HepG2 (cell line): ENCODE results near the gene HES7. TPM values are rescaled to one million over a fixed set of nuclear protein-coding genes. Genes with fewer than 3 reads are reported as not detected.

Source experiments
- BRD4 ChIP-seq: sonication (generic); formaldehyde crosslinking; IDR thresholded peaks from 2 replicates; pipeline ENCODE4 v1.4.0; 2020; ENCODE audit warnings: missing genetic modification reagents
- CAMTA2 ChIP-seq: sonication (generic); formaldehyde crosslinking; IDR thresholded peaks from 2 replicates; pipeline ENCODE4 v1.4.0; 2020; ENCODE audit warnings: mild to moderate bottlenecking, missing genetic modification reagents, borderline replicate concordance
- DRAP1 ChIP-seq: IDR thresholded peaks from 2 replicates; pipeline ENCODE4 v1.6.1; 2016; ENCODE audit warnings: missing genetic modification reagents, missing compliant biosample characterization
- FIP1L1 ChIP-seq: fragments of 200-400 bp; formaldehyde crosslinking; IDR thresholded peaks from 2 replicates; pipeline ENCODE4 v1.6.1; 2018; ENCODE audit warnings: low read depth, mild to moderate bottlenecking, low read length, moderate library complexity, borderline replicate concordance; ENCODE audit not compliant: insufficient read depth
- GABPB1 ChIP-seq: IDR thresholded peaks from 2 replicates; pipeline ENCODE4 v1.6.1; 2016; ENCODE audit warnings: mild to moderate bottlenecking, missing genetic modification reagents, moderate library complexity, missing compliant biosample characterization
- HIC2 ChIP-seq: sonication (generic); formaldehyde crosslinking; IDR thresholded peaks from 2 replicates; pipeline ENCODE4 v1.9.0; 2022; ENCODE audit warnings: low read depth, missing genetic modification reagents
- MEF2D ChIP-seq: sonication (generic); formaldehyde crosslinking; IDR thresholded peaks from 2 replicates; pipeline ENCODE4 v1.5.1; 2020; ENCODE audit warnings: mild to moderate bottlenecking, missing genetic modification reagents
- MIXL1 ChIP-seq: IDR thresholded peaks from 2 replicates; pipeline ENCODE4 v1.6.1; 2016
- MNT ChIP-seq: fragments of 450-650 bp; IDR thresholded peaks from 2 replicates; pipeline ENCODE4 v1.6.1; 2016
- NR2F2 ChIP-seq: IDR thresholded peaks from 2 replicates; pipeline ENCODE4 v1.6.1; 2012; ENCODE audit warnings: low read depth, inconsistent platforms, borderline replicate concordance
- POGK ChIP-seq: sonication (generic); formaldehyde crosslinking; conservative IDR thresholded peaks from 2 replicates; pipeline ENCODE4 v1.8.0; 2022; ENCODE audit warnings: mild to moderate bottlenecking, moderate library complexity, missing genetic modification reagents
- PTBP1 ChIP-seq: fragments of 200-400 bp; formaldehyde crosslinking; IDR thresholded peaks from 2 replicates; pipeline ENCODE4 v1.6.1; 2018; ENCODE audit warnings: low read length, low read depth; ENCODE audit not compliant: poor library complexity, severe bottlenecking
- RXRB ChIP-seq: IDR thresholded peaks from 2 replicates; pipeline ENCODE4 v1.6.1; 2016; ENCODE audit warnings: borderline replicate concordance, missing genetic modification reagents, missing compliant biosample characterization
- TFE3 ChIP-seq: IDR thresholded peaks from 2 replicates; pipeline ENCODE4 v1.6.1; 2016
- ZNF251 ChIP-seq: sonication (generic); formaldehyde crosslinking; IDR thresholded peaks from 2 replicates; pipeline ENCODE4 v1.9.0; 2021; ENCODE audit warnings: mild to moderate bottlenecking, missing genetic modification reagents
- ZNF367 ChIP-seq: sonication (generic); formaldehyde crosslinking; IDR thresholded peaks from 2 replicates; pipeline ENCODE4 v1.4.0; 2020; ENCODE audit warnings: missing genetic modification reagents, borderline replicate concordance
- ZNF674 ChIP-seq: sonication (generic); formaldehyde crosslinking; IDR thresholded peaks from 2 replicates; pipeline ENCODE4 v1.5.0; 2020; ENCODE audit warnings: low read depth, mild to moderate bottlenecking, missing genetic modification reagents
- polyA plus RNA-seq, 8 experiments: library from polyadenylated mRNA; depleted of rRNA in 3 of 8; stranded (reverse) in 7 of 8; unstranded in 1 of 8; fragments of >200 nt; fragmentation: Illumina TruSeq in 4 of 8; extraction: Trizol in 4 of 8; gene quantifications; 2 replicates each; pipeline versions ENCODE4 v1.2.1 to v1.2.3, GENCODE V29; 2011 to 2016; ENCODE audit warnings: low read depth in 4 of 8, missing spikeins in 1 of 8, mixed read lengths in 1 of 8; ENCODE audit not compliant: insufficient read depth in 1 of 8
- total RNA-seq, 5 experiments: library from RNA; depleted of rRNA; stranded (reverse); fragments of >200 nt; fragmentation: Illumina TruSeq; extraction: Trizol; gene quantifications; 2 replicates each; pipeline ENCODE4 v1.2.3, GENCODE V29; 2016; ENCODE audit warnings: low read depth in 1 of 5

Gene HES7
- total and polyA plus RNA-seq, 2 of the 13 experiments (the other 11 are each of a cell fraction or from before 2014, with no cell fraction given) = not detected

GRCh38 chr17:8120520-8121406, 3.1 kb downstream of the HES7 start (continued):
- TF ChIP-seq TFE3 (CRISPR knock-in tag) = no peak
- no peak for TF ChIP-seq DRAP1 (CRISPR knock-in tag)
- no peak for TF ChIP-seq MIXL1 (CRISPR knock-in tag)
- TF ChIP-seq CAMTA2 (CRISPR knock-in tag) = no peak
- TF ChIP-seq GABPB1 (CRISPR knock-in tag) = peak; percentile 65
- peak; percentile 50; the same call in 1 of the 2 replicates for TF ChIP-seq NR2F2
- TF ChIP-seq MNT = no peak
- no peak for TF ChIP-seq BRD4 (CRISPR knock-in tag)
- TF ChIP-seq MEF2D (CRISPR knock-in tag) = no peak
- no peak; the same call in 1 of the 2 replicates for TF ChIP-seq RXRB
- TF ChIP-seq ZNF251 (CRISPR knock-in tag) = no peak
- TF ChIP-seq PTBP1 = no peak
- TF ChIP-seq FIP1L1 = no peak
- TF ChIP-seq HIC2 = no peak
- no peak; the same call in 1 of the 2 replicates for TF ChIP-seq POGK (CRISPR knock-in tag)
- TF ChIP-seq ZNF674 (CRISPR knock-in tag) = no peak
- no peak for TF ChIP-seq ZNF367
